ENCODE results near the gene NFIL3.
"Not testable (repeated sequence)": the region's sequence is repeated elsewhere in the genome, so short reads cannot be mapped to it uniquely, and the experiment has no call there.

Gene NFIL3

GRCh38 chr9:91423785-91424402 lies at the start of gene NFIL3:
Gene NFIL3, minus strand, starts transcription at chr9:91423832. Its CDS starts 13,098 bp downstream, at chr9:91410734.
- peak; percentile 67 for DNase-seq (ENCODE audit: low spot score)

GRCh38 chr9:91471524-91471923 lies 47.9 kb upstream of the NFIL3 start:
- DNase-seq (ENCODE audit: low spot score): not testable (repeated sequence)

- no peak for DNase-seq (ENCODE audit: low spot score)
Observed at GRCh38 chr9:91465420-91465819, 41.8 kb upstream of the NFIL3 start.

GRCh38 chr9:91458906-91459305 lies 35.3 kb upstream of the NFIL3 start:
- DNase-seq (ENCODE audit: low spot score): no peak

- DNase-seq (ENCODE audit: low spot score): no peak
Observed at GRCh38 chr9:91452844-91453243, 29.2 kb upstream of the NFIL3 start.

- DNase-seq (ENCODE audit: low spot score): no peak
Observed at GRCh38 chr9:91451431-91452270, 28.0 kb upstream of the NFIL3 start.

- no peak for DNase-seq (ENCODE audit: low spot score)
Observed at GRCh38 chr9:91445135-91445534, 21.5 kb upstream of the NFIL3 start.

GRCh38 chr9:91443994-91444392 lies 20.4 kb upstream of the NFIL3 start:
- no peak for DNase-seq (ENCODE audit: low spot score)

GRCh38 chr9:91443321-91443993 lies 19.8 kb upstream of the NFIL3 start:
- DNase-seq (ENCODE audit: low spot score): no peak

- no peak for DNase-seq (ENCODE audit: low spot score)
Observed at GRCh38 chr9:91436841-91437240, 13.2 kb upstream of the NFIL3 start.

- peak; percentile 70 for DNase-seq (ENCODE audit: low spot score)
Observed at GRCh38 chr9:91433180-91433579, 9.5 kb upstream of the NFIL3 start.

- no peak for DNase-seq (ENCODE audit: low spot score)
Observed at GRCh38 chr9:91431485-91431884, 7.9 kb upstream of the NFIL3 start.

- no peak for DNase-seq (ENCODE audit: low spot score)
Observed at GRCh38 chr9:91429501-91429900, 5.9 kb upstream of the NFIL3 start.

- no peak for DNase-seq (ENCODE audit: low spot score)
Observed at GRCh38 chr9:91428927-91429351, 5.3 kb upstream of the NFIL3 start.

GRCh38 chr9:91428436-91428835 lies 4.8 kb upstream of the NFIL3 start:
- no peak for DNase-seq (ENCODE audit: low spot score)

- DNase-seq (ENCODE audit: low spot score): no peak
Observed at GRCh38 chr9:91427873-91428272, 4.2 kb upstream of the NFIL3 start.

- peak; percentile 64 for DNase-seq (ENCODE audit: low spot score)
Observed at GRCh38 chr9:91426123-91426745, 2.6 kb upstream of the NFIL3 start.

- DNase-seq (ENCODE audit: low spot score): peak; percentile 47
Observed at GRCh38 chr9:91425271-91425670, 1.6 kb upstream of the NFIL3 start.

GRCh38 chr9:91424403-91425176 lies 958 bp upstream of the NFIL3 start:
- DNase-seq (ENCODE audit: low spot score): peak; percentile 53

- peak; percentile 55 for DNase-seq (ENCODE audit: low spot score)
Observed at GRCh38 chr9:91422758-91423711, 597 bp downstream of the NFIL3 start.

All from activated CD4-positive, alpha-beta T cell treated with anti-CD3 and anti-CD28 coated beads, Interleukin-2, Interleukin-4, amounts not matched to agents 100 ng/mL and 50 ng/mL, durations not matched to agents 16 hours and 8 hours (primary cell).